OCI-LY3 (cell line): ENCODE measurements around the gene METTL6.

Source experiments
- EZH2phosphoT487 ChIP-seq: fragments of 200-600 bp; shearing (Covaris generic); IDR thresholded peaks from 2 replicates; pipeline ENCODE4 v1.6.1; 2018; ENCODE audit warnings: antibody characterized with exemption, mixed run types, low read depth
- TF ChIP-seq, protein P1 (sequence below): fragments of 200-600, 300-600 bp; sonication (generic); IDR thresholded peaks from 2 replicates; pipeline ENCODE4 v1.5.1; 2014; ENCODE audit warnings: antibody characterized with exemption, low read length, low read depth

DNA sequence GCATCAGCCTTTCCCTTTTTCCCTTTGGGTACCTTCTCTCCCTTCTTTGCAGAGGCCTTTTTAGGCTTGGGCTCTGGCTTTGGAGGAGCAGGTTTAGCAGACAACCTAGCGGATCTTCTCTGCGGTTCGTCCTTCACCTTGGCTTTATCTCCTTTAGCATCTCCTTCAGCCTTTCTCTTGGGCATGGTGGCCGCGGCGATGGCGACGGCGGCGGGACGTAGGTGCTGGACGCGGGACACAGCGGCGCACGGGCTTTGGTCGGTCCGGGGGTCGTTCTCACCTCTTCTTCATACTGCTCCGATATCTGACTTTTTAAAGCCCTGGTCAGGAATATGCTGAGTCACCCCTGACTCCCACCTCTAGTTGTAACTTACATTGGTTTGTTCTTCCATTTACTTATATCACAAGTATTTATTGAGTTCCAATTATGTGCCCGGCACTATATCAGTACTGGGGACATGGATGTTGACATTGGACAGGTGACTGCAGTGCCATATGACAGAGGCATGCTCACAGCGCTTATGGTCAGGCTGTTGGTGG lies 51.8 kb downstream of the METTL6 start:
- TF ChIP-seq, protein P1, sequence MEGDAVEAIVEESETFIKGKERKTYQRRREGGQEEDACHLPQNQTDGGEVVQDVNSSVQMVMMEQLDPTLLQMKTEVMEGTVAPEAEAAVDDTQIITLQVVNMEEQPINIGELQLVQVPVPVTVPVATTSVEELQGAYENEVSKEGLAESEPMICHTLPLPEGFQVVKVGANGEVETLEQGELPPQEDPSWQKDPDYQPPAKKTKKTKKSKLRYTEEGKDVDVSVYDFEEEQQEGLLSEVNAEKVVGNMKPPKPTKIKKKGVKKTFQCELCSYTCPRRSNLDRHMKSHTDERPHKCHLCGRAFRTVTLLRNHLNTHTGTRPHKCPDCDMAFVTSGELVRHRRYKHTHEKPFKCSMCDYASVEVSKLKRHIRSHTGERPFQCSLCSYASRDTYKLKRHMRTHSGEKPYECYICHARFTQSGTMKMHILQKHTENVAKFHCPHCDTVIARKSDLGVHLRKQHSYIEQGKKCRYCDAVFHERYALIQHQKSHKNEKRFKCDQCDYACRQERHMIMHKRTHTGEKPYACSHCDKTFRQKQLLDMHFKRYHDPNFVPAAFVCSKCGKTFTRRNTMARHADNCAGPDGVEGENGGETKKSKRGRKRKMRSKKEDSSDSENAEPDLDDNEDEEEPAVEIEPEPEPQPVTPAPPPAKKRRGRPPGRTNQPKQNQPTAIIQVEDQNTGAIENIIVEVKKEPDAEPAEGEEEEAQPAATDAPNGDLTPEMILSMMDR: no peak
- no peak for TF ChIP-seq EZH2phosphoT487
